Measurements from ENCODE around the gene TTLL12. TPM values are rescaled to one million over a fixed set of nuclear protein-coding genes. Genes with fewer than 3 reads are reported as not detected.
A peak's percentile ranks its signal among the peaks of the same experiment; 100 is the strongest.

TTLL12 gene
- total RNA-seq, 1 donor from 2014 or later = 21.4 TPM

GRCh38 chr22:43142880-43143562, 43.9 kb downstream of the TTLL12 start, which contains the start of gene MCAT:
MCAT (minus strand) TSS chr22:43143398; CDS start chr22:43143348, 50 bp downstream.
- peaks cover 7% of the 10 kb centered on the region for H3K4me1 ChIP-seq (ENCODE audit: insufficient read depth, low read length)
- no peaks in the 10 kb centered on the region for H3K4me1 Mint-ChIP-seq (ENCODE audit: low read depth, unreplicated experiment)
- peak within 1 kb of the TSS; percentile 71 for H3K27ac Mint-ChIP-seq (ENCODE audit: unreplicated experiment)
- peak within 1 kb of the TSS; percentile 89 for H3K4me3 Mint-ChIP-seq (ENCODE audit: unreplicated experiment)
- H3K9me3 Mint-ChIP-seq (ENCODE audit: unreplicated experiment) = no peaks in the 10 kb centered on the region
- no peaks in the 10 kb centered on the region for H3K27me3 ChIP-seq (ENCODE audit: insufficient read depth, low read length)
- no peaks in the 10 kb centered on the region for H3K27me3 Mint-ChIP-seq (ENCODE audit: low read depth, unreplicated experiment)
- H3K9me3 ChIP-seq (ENCODE audit: insufficient read depth, low read depth, low read length) = no peaks in the 10 kb centered on the region
- H3K4me3 ChIP-seq (ENCODE audit: insufficient read depth, low read depth, low read length) = peak within 1 kb of the TSS; percentile 93
- H3K79me2 ChIP-seq (ENCODE audit: insufficient read depth, low read length) = peaks cover 22% of the 10 kb centered on the region
- FAIRE-seq (no peak), DNase-seq (ENCODE audit: low read depth) (peak; percentile 55)
- peak within 1 kb of the TSS; percentile 88 for H3K9ac ChIP-seq (ENCODE audit: low read length)
- H3K4me2 ChIP-seq (ENCODE audit: low read length) = peak within 1 kb of the TSS; percentile 99
- peaks cover 5% of the 10 kb centered on the region for H3K36me3 ChIP-seq (ENCODE audit: insufficient read depth, low read length)
- peaks cover 9% of the 10 kb centered on the region for H4K20me1 ChIP-seq (ENCODE audit: insufficient read depth, low read length)
- peak within 1 kb of the TSS; percentile 93 for H2AFZ ChIP-seq (ENCODE audit: low read depth, low read length)
- TF ChIP-seq, protein P1, sequence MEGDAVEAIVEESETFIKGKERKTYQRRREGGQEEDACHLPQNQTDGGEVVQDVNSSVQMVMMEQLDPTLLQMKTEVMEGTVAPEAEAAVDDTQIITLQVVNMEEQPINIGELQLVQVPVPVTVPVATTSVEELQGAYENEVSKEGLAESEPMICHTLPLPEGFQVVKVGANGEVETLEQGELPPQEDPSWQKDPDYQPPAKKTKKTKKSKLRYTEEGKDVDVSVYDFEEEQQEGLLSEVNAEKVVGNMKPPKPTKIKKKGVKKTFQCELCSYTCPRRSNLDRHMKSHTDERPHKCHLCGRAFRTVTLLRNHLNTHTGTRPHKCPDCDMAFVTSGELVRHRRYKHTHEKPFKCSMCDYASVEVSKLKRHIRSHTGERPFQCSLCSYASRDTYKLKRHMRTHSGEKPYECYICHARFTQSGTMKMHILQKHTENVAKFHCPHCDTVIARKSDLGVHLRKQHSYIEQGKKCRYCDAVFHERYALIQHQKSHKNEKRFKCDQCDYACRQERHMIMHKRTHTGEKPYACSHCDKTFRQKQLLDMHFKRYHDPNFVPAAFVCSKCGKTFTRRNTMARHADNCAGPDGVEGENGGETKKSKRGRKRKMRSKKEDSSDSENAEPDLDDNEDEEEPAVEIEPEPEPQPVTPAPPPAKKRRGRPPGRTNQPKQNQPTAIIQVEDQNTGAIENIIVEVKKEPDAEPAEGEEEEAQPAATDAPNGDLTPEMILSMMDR (IDR thresholded peaks at IDR 0.05; ENCODE audit: insufficient read depth, low read depth, low read length) = no peak
- TF ChIP-seq EZH2 (IDR thresholded peaks at IDR 0.05; ENCODE audit: insufficient read depth, low read length) = no peak
- peak within 1 kb of the TSS; percentile 81 for H3K27ac ChIP-seq (ENCODE audit: low read depth, low read length)
- peaks cover 8% of the 10 kb centered on the region for H3K36me3 Mint-ChIP-seq (ENCODE audit: low read depth, unreplicated experiment)

GRCh38 chr22:43136801-43137200, 50.1 kb downstream of the TTLL12 start:
- Histone ChIP-seq H2AFZ (ENCODE audit: low read depth, low read length) (no peak overlapping the region), H4K20me1 (ENCODE audit: insufficient read depth, low read length) (peaks cover 14% of the 10 kb centered on the region), H3K36me3 (ENCODE audit: insufficient read depth, low read length) (peaks cover 26% of the 10 kb centered on the region), H3K27ac (ENCODE audit: low read depth, low read length) (no peak overlapping the region), H3K4me3 (ENCODE audit: insufficient read depth, low read depth, low read length) (no peak overlapping the region), H3K9me3 (ENCODE audit: insufficient read depth, low read depth, low read length) (no peaks in the 10 kb centered on the region), H3K79me2 (ENCODE audit: insufficient read depth, low read length) (peaks cover 9% of the 10 kb centered on the region), H3K4me2 (ENCODE audit: low read length) (no peak overlapping the region), H3K4me1 (ENCODE audit: insufficient read depth, low read length) (peaks cover under 1% of the 10 kb centered on the region), H3K9ac (ENCODE audit: low read length) (no peak overlapping the region), H3K27me3 (ENCODE audit: insufficient read depth, low read length) (no peaks in the 10 kb centered on the region)
- Mint-ChIP-seq H3K27ac (ENCODE audit: unreplicated experiment) (no peak overlapping the region), H3K4me3 (ENCODE audit: unreplicated experiment) (no peak overlapping the region), H3K36me3 (ENCODE audit: low read depth, unreplicated experiment) (peaks cover 24% of the 10 kb centered on the region), H3K4me1 (ENCODE audit: low read depth, unreplicated experiment) (peaks cover 6% of the 10 kb centered on the region), H3K27me3 (ENCODE audit: low read depth, unreplicated experiment) (no peaks in the 10 kb centered on the region), H3K9me3 (ENCODE audit: unreplicated experiment) (no peaks in the 10 kb centered on the region)
- no peak for TF ChIP-seq EZH2 (IDR thresholded peaks at IDR 0.05; ENCODE audit: insufficient read depth, low read length)
- TF ChIP-seq, protein P1 (IDR thresholded peaks at IDR 0.05; ENCODE audit: insufficient read depth, low read depth, low read length) = no peak
- FAIRE-seq = no peak
- DNase-seq (ENCODE audit: low read depth) = no peak

- peaks cover 24% of the 10 kb centered on the region for H3K36me3 Mint-ChIP-seq (ENCODE audit: low read depth, unreplicated experiment)
- Histone ChIP-seq H3K9ac (ENCODE audit: low read length) (no peak overlapping the region), H3K4me3 (ENCODE audit: insufficient read depth, low read depth, low read length) (no peak overlapping the region), H3K4me2 (ENCODE audit: low read length) (no peak overlapping the region), H3K36me3 (ENCODE audit: insufficient read depth, low read length) (peaks cover 29% of the 10 kb centered on the region), H2AFZ (ENCODE audit: low read depth, low read length) (no peak overlapping the region), H3K27ac (ENCODE audit: low read depth, low read length) (no peak overlapping the region), H3K27me3 (ENCODE audit: insufficient read depth, low read length) (no peaks in the 10 kb centered on the region), H3K9me3 (ENCODE audit: insufficient read depth, low read depth, low read length) (no peaks in the 10 kb centered on the region), H4K20me1 (ENCODE audit: insufficient read depth, low read length) (peaks cover 11% of the 10 kb centered on the region), H3K79me2 (ENCODE audit: insufficient read depth, low read length) (peaks cover 5% of the 10 kb centered on the region), H3K4me1 (ENCODE audit: insufficient read depth, low read length) (no peaks in the 10 kb centered on the region)
- DNase-seq (ENCODE audit: low read depth) (no peak), FAIRE-seq (no peak)
- TF ChIP-seq, protein P1 (IDR thresholded peaks at IDR 0.05; ENCODE audit: insufficient read depth, low read depth, low read length) = peak; percentile 50
- TF ChIP-seq EZH2 (IDR thresholded peaks at IDR 0.05; ENCODE audit: insufficient read depth, low read length) = no peak
- H3K27me3 Mint-ChIP-seq (ENCODE audit: low read depth, unreplicated experiment) = no peaks in the 10 kb centered on the region
- H3K4me3 Mint-ChIP-seq (ENCODE audit: unreplicated experiment) = no peak overlapping the region
- no peaks in the 10 kb centered on the region for H3K9me3 Mint-ChIP-seq (ENCODE audit: unreplicated experiment)
- peaks cover 6% of the 10 kb centered on the region for H3K4me1 Mint-ChIP-seq (ENCODE audit: low read depth, unreplicated experiment)
- no peak overlapping the region for H3K27ac Mint-ChIP-seq (ENCODE audit: unreplicated experiment)
Measured at GRCh38 chr22:43136255-43136654, 50.7 kb downstream of the TTLL12 start.

Data from astrocyte (in vitro differentiated cells and primary cell).